ENCODE results near the gene CDK5RAP3.
A peak's percentile ranks its signal among the peaks of the same experiment; 100 is the strongest.

The CDK5RAP3 gene

GRCh38 chr17:47969930-47970724, 786 bp upstream of the CDK5RAP3 start:
- peak overlapping the region; percentile 95 for H3K4me3 ChIP-seq (ENCODE audit: low read depth, low read length)
- peak overlapping the region; percentile 99 for H2AFZ ChIP-seq
- no peaks in the 10 kb centered on the region for H3K36me3 ChIP-seq (ENCODE audit: control insufficient read depth, insufficient read depth, low read length)
- no peaks in the 10 kb centered on the region for H3K79me2 ChIP-seq
- H3K27me3 ChIP-seq (ENCODE audit: control insufficient read depth, insufficient read depth, low read length), result no peaks in the 10 kb centered on the region
- H3K27ac ChIP-seq, result peak overlapping the region; percentile 6
- no peaks in the 10 kb centered on the region for H3K9me3 ChIP-seq (ENCODE audit: control insufficient read depth, low read length)
- peaks cover 4% of the 10 kb centered on the region for H3K4me1 ChIP-seq
- peak overlapping the region; percentile 79 for H3K4me2 ChIP-seq (ENCODE audit: low read length)
- TF ChIP-seq CTCF (IDR thresholded peaks at IDR 0.05), result no peak
- H3K9ac ChIP-seq, result no peak overlapping the region

GRCh38 chr17:47973541-47973940, 2.6 kb downstream of the CDK5RAP3 start:
- H3K27me3 ChIP-seq (ENCODE audit: control insufficient read depth, insufficient read depth, low read length), result no peaks in the 10 kb centered on the region
- no peaks in the 10 kb centered on the region for H3K79me2 ChIP-seq
- H3K4me3 ChIP-seq (ENCODE audit: low read depth, low read length), result no peak overlapping the region
- no peaks in the 10 kb centered on the region for H3K9me3 ChIP-seq (ENCODE audit: control insufficient read depth, low read length)
- H2AFZ ChIP-seq, result no peak overlapping the region
- H3K9ac ChIP-seq, result no peak overlapping the region
- H3K27ac ChIP-seq, result no peak overlapping the region
- H3K4me1 ChIP-seq, result peaks cover 9% of the 10 kb centered on the region
- H3K4me2 ChIP-seq (ENCODE audit: low read length), result no peak overlapping the region
- TF ChIP-seq CTCF (IDR thresholded peaks at IDR 0.05), result no peak
- H3K36me3 ChIP-seq (ENCODE audit: control insufficient read depth, insufficient read depth, low read length), result no peaks in the 10 kb centered on the region

GRCh38 chr17:47975189-47975822, 4.4 kb downstream of the CDK5RAP3 start:
- Histone ChIP-seq H3K27me3 (ENCODE audit: control insufficient read depth, insufficient read depth, low read length) (no peaks in the 10 kb centered on the region), H3K4me3 (ENCODE audit: low read depth, low read length) (no peak overlapping the region), H3K9me3 (ENCODE audit: control insufficient read depth, low read length) (no peaks in the 10 kb centered on the region), H3K4me1 (peaks cover 9% of the 10 kb centered on the region), H3K79me2 (no peaks in the 10 kb centered on the region), H3K36me3 (ENCODE audit: control insufficient read depth, insufficient read depth, low read length) (no peaks in the 10 kb centered on the region), H3K9ac (no peak overlapping the region), H2AFZ (no peak overlapping the region), H3K27ac (no peak overlapping the region), H3K4me2 (ENCODE audit: low read length) (no peak overlapping the region)
- no peak for TF ChIP-seq CTCF (IDR thresholded peaks at IDR 0.05)

GRCh38 chr17:47975823-47976205, 4.9 kb downstream of the CDK5RAP3 start:
- Histone ChIP-seq H2AFZ (no peak overlapping the region), H3K27me3 (ENCODE audit: control insufficient read depth, insufficient read depth, low read length) (no peaks in the 10 kb centered on the region), H3K4me2 (ENCODE audit: low read length) (no peak overlapping the region), H3K4me3 (ENCODE audit: low read depth, low read length) (no peak overlapping the region), H3K79me2 (no peaks in the 10 kb centered on the region), H3K36me3 (ENCODE audit: control insufficient read depth, insufficient read depth, low read length) (no peaks in the 10 kb centered on the region), H3K27ac (no peak overlapping the region), H3K9me3 (ENCODE audit: control insufficient read depth, low read length) (no peaks in the 10 kb centered on the region), H3K9ac (no peak overlapping the region), H3K4me1 (peaks cover 7% of the 10 kb centered on the region)
- no peak for TF ChIP-seq CTCF (IDR thresholded peaks at IDR 0.05)
